Coronary artery (tissue), 2 donors: ENCODE data around the gene PTPRN.

ENCODE experiments used
- DNase-seq: peaks from one replicate; pipeline ENCODE4 v3.0.0-alpha.2; 2017; ENCODE audit warnings: low spot score
- H3K27ac ChIP-seq, 2 donors: fragments of 200-600 bp; sonication (generic); one replicate each; pipeline ENCODE4 v1.5.1; 2016 to 2019
- H3K4me3 ChIP-seq: fragments of 200-600 bp; sonication (generic); 2 replicates; pipeline ENCODE4 v1.5.1; 2016; ENCODE audit warnings: mild to moderate bottlenecking, moderate library complexity
- CTCF ChIP-seq: fragments of 200-600 bp; sonication (generic); IDR thresholded peaks from one replicate; pipeline ENCODE4 v1.5.1; 2019; ENCODE audit warnings: antibody characterized with exemption

The PTPRN gene

GRCh38 chr2:219308142-219309101, 779 bp downstream of the PTPRN start:
- Histone ChIP-seq H3K27ac (no peak overlapping the region), H3K4me3 (no peak overlapping the region)
- no peak for DNase-seq
- TF ChIP-seq CTCF: no peak

GRCh38 chr2:219306047-219306446, 3.2 kb downstream of the PTPRN start:
- no peak for TF ChIP-seq CTCF
- DNase-seq: no peak
- Histone ChIP-seq H3K27ac (no peak overlapping the region), H3K4me3 (no peak overlapping the region)

- DNase-seq: no peak
- no peak overlapping the region for H3K4me3 ChIP-seq
- no peak for TF ChIP-seq CTCF
- no peak overlapping the region for H3K27ac ChIP-seq
These were observed 5.0 kb downstream of the PTPRN start for GRCh38 chr2:219304223-219304622.

GRCh38 chr2:219302412-219302968, 6.7 kb downstream of the PTPRN start:
- H3K4me3 ChIP-seq: no peak overlapping the region
- no peak for DNase-seq
- TF ChIP-seq CTCF: no peak
- no peak overlapping the region for H3K27ac ChIP-seq

- no peak for DNase-seq
- Histone ChIP-seq H3K4me3 (no peak overlapping the region), H3K27ac (no peak overlapping the region)
- TF ChIP-seq CTCF: no peak
These were observed 9.2 kb downstream of the PTPRN start for GRCh38 chr2:219300022-219300421.

GRCh38 chr2:219299372-219299760, 9.8 kb downstream of the PTPRN start:
- Histone ChIP-seq H3K4me3 (no peak overlapping the region), H3K27ac (no peak overlapping the region)
- TF ChIP-seq CTCF: no peak

More at GRCh38 chr2:219299372-219299760, 9.8 kb downstream of the PTPRN start:
- no peak for DNase-seq
